ENCODE data around the gene C2orf92.

C2orf92 gene

GRCh38 chr2:97646977-97647376 lies 22.5 kb upstream of the C2orf92 start:
- H3K4me3 ChIP-seq = peak overlapping the region; percentile 93
- no peak for TF ChIP-seq CTCF (IDR thresholded peaks at IDR 0.05)
- H3K27ac ChIP-seq = no peak overlapping the region
- no peak for DNase-seq (ENCODE audit: low spot score)

- no peak for TF ChIP-seq CTCF (IDR thresholded peaks at IDR 0.05)
- DNase-seq (ENCODE audit: low spot score) = peak; percentile 12
These were observed 18.4 kb upstream of the C2orf92 start for GRCh38 chr2:97651114-97651513.

GRCh38 chr2:97653473-97653872 lies 16.0 kb upstream of the C2orf92 start:
- Histone ChIP-seq H3K27ac (no peak overlapping the region), H3K4me3 (no peak overlapping the region)
- no peak for TF ChIP-seq CTCF (IDR thresholded peaks at IDR 0.05)
- DNase-seq (ENCODE audit: low spot score) = no peak

More at GRCh38 chr2:97651114-97651513, 18.4 kb upstream of the C2orf92 start:
- Histone ChIP-seq H3K27ac (no peak overlapping the region), H3K4me3 (no peak overlapping the region)

- DNase-seq (ENCODE audit: low spot score) = peak; percentile 2
- Histone ChIP-seq H3K4me3 (no peak overlapping the region), H3K27ac (no peak overlapping the region)
- TF ChIP-seq CTCF (IDR thresholded peaks at IDR 0.05) = no peak
These were observed 15.6 kb upstream of the C2orf92 start for GRCh38 chr2:97653874-97654273.

GRCh38 chr2:97654309-97654708 lies 15.2 kb upstream of the C2orf92 start:
- DNase-seq (ENCODE audit: low spot score) = peak; percentile 26
- no peak for TF ChIP-seq CTCF (IDR thresholded peaks at IDR 0.05)
- no peak overlapping the region for H3K27ac ChIP-seq
- H3K4me3 ChIP-seq = no peak overlapping the region

GRCh38 chr2:97654791-97655190 lies 14.7 kb upstream of the C2orf92 start:
- no peak for TF ChIP-seq CTCF (IDR thresholded peaks at IDR 0.05)
- Histone ChIP-seq H3K4me3 (no peak overlapping the region), H3K27ac (no peak overlapping the region)
- DNase-seq (ENCODE audit: low spot score) = peak; percentile 66

- Histone ChIP-seq H3K4me3 (no peak overlapping the region), H3K27ac (no peak overlapping the region)
- no peak for TF ChIP-seq CTCF (IDR thresholded peaks at IDR 0.05)
- DNase-seq (ENCODE audit: low spot score) = peak; percentile 53
These were observed 13.3 kb upstream of the C2orf92 start for GRCh38 chr2:97656129-97656755.

Data from coronary artery (tissue), 2 donors.